Measurements from ENCODE around the gene GRPEL2.

Gene GRPEL2

GRCh38 chr5:149345147-149345891 is at the start of gene GRPEL2:
TSS of gene GRPEL2 (plus strand) at chr5:149345499. CDS start at chr5:149345540, 41 bp downstream.
- DNase-seq: peak; percentile 95

GRCh38 chr5:149297340-149298025 is 47.8 kb upstream of the GRPEL2 start:
- no peak for DNase-seq

GRCh38 chr5:149298163-149298562 is 47.1 kb upstream of the GRPEL2 start:
- DNase-seq: no peak

- no peak for DNase-seq
These were observed 46.4 kb upstream of the GRPEL2 start for GRCh38 chr5:149298842-149299404.

GRCh38 chr5:149299451-149300054 is 45.7 kb upstream of the GRPEL2 start:
- no peak for DNase-seq

GRCh38 chr5:149300441-149300840 is 44.9 kb upstream of the GRPEL2 start:
- no peak for DNase-seq

- no peak for DNase-seq
These were observed 44.1 kb upstream of the GRPEL2 start for GRCh38 chr5:149301049-149301743.

- no peak for DNase-seq
These were observed 43.4 kb upstream of the GRPEL2 start for GRCh38 chr5:149301744-149302380.

GRCh38 chr5:149302641-149303040 is 42.7 kb upstream of the GRPEL2 start:
- DNase-seq: no peak

- DNase-seq: no peak
These were observed 42.1 kb upstream of the GRPEL2 start for GRCh38 chr5:149303210-149303609.

- no peak for DNase-seq
These were observed 40.9 kb upstream of the GRPEL2 start for GRCh38 chr5:149304195-149305078.

GRCh38 chr5:149309354-149309753 is 35.9 kb upstream of the GRPEL2 start:
- DNase-seq: no peak

- DNase-seq: no peak
These were observed 34.8 kb upstream of the GRPEL2 start for GRCh38 chr5:149310488-149310887.

GRCh38 chr5:149310947-149311658 is 34.2 kb upstream of the GRPEL2 start:
- DNase-seq: no peak

GRCh38 chr5:149313151-149313841 is 32.0 kb upstream of the GRPEL2 start:
- DNase-seq: no peak

- no peak for DNase-seq
These were observed 30.7 kb upstream of the GRPEL2 start for GRCh38 chr5:149314571-149315111.

- DNase-seq: no peak
These were observed 29.5 kb upstream of the GRPEL2 start for GRCh38 chr5:149315753-149316152.

- DNase-seq: peak; percentile 14
These were observed 27.8 kb upstream of the GRPEL2 start for GRCh38 chr5:149317281-149318048.

- DNase-seq: no peak
These were observed 26.1 kb upstream of the GRPEL2 start for GRCh38 chr5:149319174-149319573.
